K562 (cell line): Measurements from ENCODE around the gene CHRNA3. TPM values are rescaled to one million over a fixed set of nuclear protein-coding genes. Genes with fewer than 3 reads are reported as not detected.

Experiments used
- ATAC-seq: fragments of 200-7000 bp; cut with Tn5 transposase; 3 replicates; pipeline ENCODE4 v1.9.1; 2020; ENCODE audit warnings: moderate library complexity
- BruUV-seq: library from RNA; stranded (reverse); fragments of 400-500 nt; replicated peaks from 2 replicates; lab custom pipeline; 2021; lab: Mats Ljungman, UMichigan
- CTCF ChIA-PET: fragments of 300-600 bp; formaldehyde crosslinking; extraction: SDS; loops from one replicate; lab custom pipeline; 2021; ENCODE audit warnings: low intra/inter-chr PET ratio; lab: Yijun Ruan, JAX
- POLR2A ChIA-PET: fragments of 300-600, 350-650 bp; sonication (Branson Sonifier 250); formaldehyde crosslinking; extraction: SDS; loops from one replicate; lab custom pipeline; 2021; ENCODE audit warnings: antibody characterized with exemption, inconsistent platforms; lab: Yijun Ruan, JAX
- DNase-seq, 4 experiments: peaks; one replicate each; pipeline versions ENCODE4 v3.0.0 to v3.0.0-alpha.2; 2011 to 2018; ENCODE audit warnings: low spot score in 3 of 4, mixed read lengths in 3 of 4; ENCODE audit errors: extremely low read depth in 1 of 4
- FAIRE-seq: peaks from 2 replicates; lab custom pipeline; 2011; peaks lifted over from hg19 to GRCh38; lab: Jason Lieb, UNC
- H2AFZ ChIP-seq: 2 replicates; pipeline ENCODE4 v1.6.0; 2011; ENCODE audit warnings: low read depth, low read length, control low read depth, inconsistent platforms
- H3K27ac ChIP-seq: fragments of 200-600 bp; 3 replicates; pipeline ENCODE4 v1.8.0; 2011; ENCODE audit warnings: low read depth, mild to moderate bottlenecking, control low read depth, inconsistent platforms, low read length, moderate library complexity, mixed read lengths; ENCODE audit errors: extremely low read depth
- H3K27me3 ChIP-seq, 2 experiments: fragments of 300-600 bp in 1 of 2; 2 replicates in 1 of 2; 3 replicates in 1 of 2; pipeline versions ENCODE4 v1.6.0 to v1.8.0; 2011; ENCODE audit warnings: inconsistent platforms in 2 of 2, low read length in 2 of 2, mild to moderate bottlenecking in 1 of 2, mixed read lengths in 1 of 2, moderate library complexity in 1 of 2; ENCODE audit not compliant: control insufficient read depth in 2 of 2, insufficient read depth in 2 of 2
- H3K36me3 ChIP-seq: fragments of 300-600 bp; 3 replicates; pipeline ENCODE4 v1.8.0; 2011; ENCODE audit warnings: mild to moderate bottlenecking, low read length, inconsistent platforms; ENCODE audit not compliant: control insufficient read depth, insufficient read depth
- H3K4me1 ChIP-seq, 2 experiments: fragments of 200-600 bp in 1 of 2; replicated peaks in 1 of 2; 2 replicates in 1 of 2; 3 replicates in 1 of 2; pipeline versions ENCODE4 v1.5.1 to v1.8.0; 2011; ENCODE audit warnings: inconsistent platforms in 2 of 2, low read length in 2 of 2, mild to moderate bottlenecking in 1 of 2, mixed read lengths in 1 of 2, moderate library complexity in 1 of 2; ENCODE audit not compliant: control insufficient read depth in 2 of 2, insufficient read depth in 2 of 2
- H3K4me2 ChIP-seq: 2 replicates; pipeline ENCODE4 v1.6.1; 2011; ENCODE audit warnings: low read length, control low read depth, inconsistent platforms, mixed read lengths; ENCODE audit not compliant: insufficient read depth
- H3K4me3 ChIP-seq: fragments of 200-600 bp; sonication (generic), shearing (Covaris generic); 2 replicates; pipeline ENCODE4 v1.5.1; 2016; ENCODE audit warnings: control low read depth, inconsistent platforms
- H3K79me2 ChIP-seq: fragments of 200-600 bp; 3 replicates; pipeline ENCODE4 v1.8.0; 2011; ENCODE audit warnings: low read length, inconsistent platforms; ENCODE audit not compliant: control insufficient read depth, insufficient read depth
- H3K9ac ChIP-seq, 2 experiments: 2 replicates each; pipeline versions ENCODE4 v1.6.0 to v1.6.1; 2011; ENCODE audit warnings: low read depth in 2 of 2, low read length in 2 of 2, control low read depth in 1 of 2, inconsistent platforms in 1 of 2, mild to moderate bottlenecking in 1 of 2, mixed read lengths in 1 of 2; ENCODE audit not compliant: insufficient read depth in 1 of 2
- H3K9me1 ChIP-seq: one replicate; pipeline ENCODE4 v1.6.0; 2011; ENCODE audit warnings: inconsistent platforms, mild to moderate bottlenecking, low read length, moderate library complexity; ENCODE audit not compliant: control insufficient read depth, insufficient read depth
- H3K9me3 ChIP-seq: replicated peaks from 2 replicates; pipeline ENCODE4 v1.5.1; 2011; ENCODE audit warnings: low read depth, low read length, inconsistent platforms; ENCODE audit not compliant: control insufficient read depth, insufficient read depth
- H4K20me1 ChIP-seq: replicated peaks from 2 replicates; pipeline ENCODE4 v1.6.1; 2011; ENCODE audit warnings: low read length, inconsistent platforms, mixed read lengths; ENCODE audit not compliant: control insufficient read depth, insufficient read depth
- RAD21 ChIP-seq, 2 experiments: fragments of 250-450 bp in 1 of 2; fragments of 450-650 bp in 1 of 2; sonication (Bioruptor Pico) in 1 of 2; formaldehyde crosslinking in 1 of 2; IDR thresholded peaks in 1 of 2; conservative IDR thresholded peaks in 1 of 2; 2 replicates each; pipeline versions ENCODE4 v1.4.0 to v1.8.0; 2020 to 2022; ENCODE audit warnings: mild to moderate bottlenecking in 2 of 2, moderate library complexity in 1 of 2
- ZFP30 ChIP-seq: fragments of 250-450 bp; sonication (Bioruptor Pico); IDR thresholded peaks from 2 replicates; pipeline ENCODE4 v1.8.0; 2022; ENCODE audit warnings: moderate library complexity, mild to moderate bottlenecking, inconsistent platforms, borderline replicate concordance
- whole genome bisulfite sequencing: fragments of 100-300 bp; shearing (Covaris generic); methylation state at CpG from one replicate; pipeline ENCODE4 v1.1.6; 2016; ENCODE audit warnings: low coverage, mixed read lengths; ENCODE audit not compliant: insufficient coverage; ENCODE audit errors: missing lambda C conversion rate; 5-methylcytosine and 5-hydroxymethylcytosine counted together
- in situ Hi-C: fragments of 300-500 bp; cut with MboI; formaldehyde crosslinking; loops from 4 replicates; pipeline ENCODE4 v1.15.0; 2018; ENCODE audit warnings: inconsistent platforms, mixed read lengths
- intact Hi-C: fragments of 100-400 bp; cut with micrococcal nuclease; formaldehyde crosslinking; loops from 2 replicates; pipeline ENCODE4 v1.14.2; 2022
- polyA plus RNA-seq, 8 experiments: library from polyadenylated mRNA; depleted of rRNA in 4 of 8; stranded (reverse) in 5 of 8; unstranded in 3 of 8; fragments of >200 nt; fragmentation: Nextera tagmentation in 2 of 8; fragmentation: Illumina TruSeq in 1 of 8; extraction: Ambion mirVana in 2 of 8; extraction: Trizol in 1 of 8; gene quantifications; 2 replicates each; pipeline versions ENCODE4 v1.2.1 to v1.2.3, GENCODE V29; 2011 to 2014; ENCODE audit warnings: inconsistent platforms in 1 of 8, missing spikeins in 1 of 8
- total RNA-seq, 7 experiments: library from RNA; depleted of rRNA in 6 of 7; stranded (reverse); fragments of >200 nt in 6 of 7; fragmentation: Illumina TruSeq in 2 of 7; extraction: Trizol in 2 of 7; gene quantifications; 2 replicates each; pipeline versions ENCODE4 v1.2.1 to v1.2.3, GENCODE V29; 2011 to 2021; ENCODE audit warnings: low replicate concordance in 1 of 7
- TF ChIP-seq, protein P1 (sequence below), 3 experiments: IDR thresholded peaks in 2 of 3; conservative IDR thresholded peaks in 1 of 3; 2 replicates each; pipeline ENCODE4 v1.5.1; 2011 to 2012; ENCODE audit warnings: low read length in 3 of 3, mild to moderate bottlenecking in 3 of 3, control low read depth in 2 of 3, improper control_type of control experiment in 1 of 3, inconsistent platforms in 1 of 3, low read depth in 1 of 3, mixed read lengths in 1 of 3, moderate library complexity in 1 of 3; ENCODE audit not compliant: insufficient read depth in 2 of 3

CHRNA3 gene
- total and polyA plus RNA-seq, 9 of the 15 experiments (the other 6 are each of a cell fraction or from before 2014, with no cell fraction given): 0.01 TPM; not detected in 8

DNA sequence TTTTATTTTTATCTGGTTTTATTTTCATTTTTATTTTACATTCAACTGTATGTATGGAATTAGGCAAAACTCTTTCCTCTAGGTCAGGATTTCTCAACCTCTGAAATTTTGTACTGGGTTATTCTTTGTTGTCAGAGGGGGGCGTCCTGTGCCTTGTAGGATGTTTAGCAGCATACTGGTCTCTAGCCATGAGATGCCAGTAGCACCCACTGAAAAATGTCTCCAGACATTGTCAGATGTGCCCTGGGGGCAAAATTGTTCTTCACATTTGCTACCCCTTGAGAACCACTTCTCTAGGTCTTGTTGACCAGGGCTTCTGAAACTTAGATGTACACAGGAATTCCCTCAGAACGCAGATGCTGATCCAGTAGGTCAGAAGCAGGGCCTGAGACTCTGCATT, 50.1 kb downstream of the CHRNA3 start:
- H3K9me3 ChIP-seq: no peaks in the 10 kb centered on the region
- no peak overlapping the region for H3K4me2 ChIP-seq
- H4K20me1 ChIP-seq: no peaks in the 10 kb centered on the region; the same call in 1 of the 2 replicates
- H3K9ac ChIP-seq: no peak overlapping the region
- ChIA-PET POLR2A (interaction anchor here (1.2 kb wide), 1 partner anchor 21 kb away, joined by 4 read pairs; no protein-coding TSS in a partner anchor), CTCF (no interaction called here)
- H2AFZ ChIP-seq: no peak overlapping the region
- peak in 1 of 2 experiments; percentile 12; a peak in 1 of 4 replicates for TF ChIP-seq RAD21 (CRISPR knock-in tag; conservative IDR thresholded peaks at IDR 0.05 in 1 of 2, IDR thresholded peaks at IDR 0.05 in 1 of 2)
- TF ChIP-seq, protein P1, sequence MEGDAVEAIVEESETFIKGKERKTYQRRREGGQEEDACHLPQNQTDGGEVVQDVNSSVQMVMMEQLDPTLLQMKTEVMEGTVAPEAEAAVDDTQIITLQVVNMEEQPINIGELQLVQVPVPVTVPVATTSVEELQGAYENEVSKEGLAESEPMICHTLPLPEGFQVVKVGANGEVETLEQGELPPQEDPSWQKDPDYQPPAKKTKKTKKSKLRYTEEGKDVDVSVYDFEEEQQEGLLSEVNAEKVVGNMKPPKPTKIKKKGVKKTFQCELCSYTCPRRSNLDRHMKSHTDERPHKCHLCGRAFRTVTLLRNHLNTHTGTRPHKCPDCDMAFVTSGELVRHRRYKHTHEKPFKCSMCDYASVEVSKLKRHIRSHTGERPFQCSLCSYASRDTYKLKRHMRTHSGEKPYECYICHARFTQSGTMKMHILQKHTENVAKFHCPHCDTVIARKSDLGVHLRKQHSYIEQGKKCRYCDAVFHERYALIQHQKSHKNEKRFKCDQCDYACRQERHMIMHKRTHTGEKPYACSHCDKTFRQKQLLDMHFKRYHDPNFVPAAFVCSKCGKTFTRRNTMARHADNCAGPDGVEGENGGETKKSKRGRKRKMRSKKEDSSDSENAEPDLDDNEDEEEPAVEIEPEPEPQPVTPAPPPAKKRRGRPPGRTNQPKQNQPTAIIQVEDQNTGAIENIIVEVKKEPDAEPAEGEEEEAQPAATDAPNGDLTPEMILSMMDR (IDR thresholded peaks at IDR 0.05 in 2 of 3, conservative IDR thresholded peaks at IDR 0.05 in 1 of 3; ENCODE audit: insufficient read depth in 2 of 3, low read depth in 1 of 3, low read length in 3 of 3): peak in 1 of 3 experiments; percentile 17; a peak in 2 of 6 replicates
- TF ChIP-seq ZFP30 (CRISPR knock-in tag): no peak
- FAIRE-seq (no peak), DNase-seq (no peak), ATAC-seq (no peak)
- in situ Hi-C loops: no loop called here
- 69% methylated on average over 2 of the region's 2 CpGs for WGBS
- no peak overlapping the region for H3K27ac ChIP-seq
- H3K36me3 ChIP-seq: no peaks in the 10 kb centered on the region
- H3K4me1 ChIP-seq: peaks cover 8 to 9% of the 10 kb centered on the region in 2 experiments; a peak in 4 of 5 replicates
- intact Hi-C loops: no loop called here
- no peaks in the 10 kb centered on the region for H3K9me1 ChIP-seq
- H3K27me3 ChIP-seq: no peaks in the 10 kb centered on the region
- H3K79me2 ChIP-seq: peaks cover 4% of the 10 kb centered on the region; the same call in 2 of the 3 replicates
- BruUV-seq: no TSS peak
- H3K4me3 ChIP-seq: no peak overlapping the region
